Activated T-helper 1 cell treated with anti-CD3 and anti-CD28 coated beads, Interleukin-12 subunit alpha, Interleukin-12 subunit beta, Interleukin-2, Interleukin-4 antibody, amounts not matched to agents 30 ng/mL and 10 ng/mL and 1 ng/mL, durations not matched to agents 14 hours and 24 hours and 36 hours (primary cell): Measurements from ENCODE around the gene BBS7. TPM values are rescaled to one million over a fixed set of nuclear protein-coding genes. Genes with fewer than 3 reads are reported as not detected.

Source experiments
- DNase-seq: peaks from one replicate; pipeline ENCODE4 v3.0.0; 2021; ENCODE audit warnings: low spot score
- H3K27ac Mint-ChIP-seq: one replicate; pipeline ENCODE4 v1.8.0; 2021; ENCODE audit warnings: mild to moderate bottlenecking, mixed read lengths
- H3K27me3 Mint-ChIP-seq: one replicate; pipeline ENCODE4 v1.8.0; 2022; ENCODE audit warnings: mild to moderate bottlenecking, moderate library complexity, mixed read lengths; ENCODE audit not compliant: insufficient read depth
- H3K36me3 Mint-ChIP-seq: one replicate; pipeline ENCODE4 v1.8.0; 2021; ENCODE audit warnings: low read depth, mixed read lengths
- H3K4me1 Mint-ChIP-seq: one replicate; pipeline ENCODE4 v1.8.0; 2021; ENCODE audit warnings: low read depth, mixed read lengths
- H3K4me3 Mint-ChIP-seq: one replicate; pipeline ENCODE4 v1.8.0; 2021; ENCODE audit warnings: mild to moderate bottlenecking, moderate library complexity, mixed read lengths
- H3K9me3 Mint-ChIP-seq: one replicate; pipeline ENCODE4 v1.8.0; 2021; ENCODE audit warnings: mixed read lengths
- intact Hi-C: fragments of 100-400 bp; cut with micrococcal nuclease; formaldehyde crosslinking; loops from one replicate; pipeline ENCODE4 v1.15.1; 2024
- total RNA-seq: library from RNA; stranded (reverse); gene quantifications from 2 replicates; pipeline ENCODE4 v1.2.3, GENCODE V29; 2022

Gene BBS7
- total RNA-seq, 1 donor from 2014 or later = 20.2 TPM

- Mint-ChIP-seq H3K4me3 (no peak overlapping the region), H3K4me1 (peaks cover 23% of the 10 kb centered on the region), H3K9me3 (no peaks in the 10 kb centered on the region), H3K36me3 (peaks cover 3% of the 10 kb centered on the region), H3K27ac (no peak overlapping the region), H3K27me3 (peaks cover 27% of the 10 kb centered on the region)
- DNase-seq = no peak
- intact Hi-C loops = no loop called here
These were observed 85.3 kb downstream of the BBS7 start for GRCh38 chr4:121784975-121785374.

- Mint-ChIP-seq H3K4me3 (no peak overlapping the region), H3K27me3 (peaks cover 30% of the 10 kb centered on the region), H3K36me3 (peaks cover 2% of the 10 kb centered on the region), H3K27ac (no peak overlapping the region), H3K9me3 (no peaks in the 10 kb centered on the region), H3K4me1 (peaks cover 18% of the 10 kb centered on the region)
- intact Hi-C loops = no loop called here
- no peak for DNase-seq
These were observed 85.9 kb downstream of the BBS7 start for GRCh38 chr4:121784401-121784800.

DNA sequence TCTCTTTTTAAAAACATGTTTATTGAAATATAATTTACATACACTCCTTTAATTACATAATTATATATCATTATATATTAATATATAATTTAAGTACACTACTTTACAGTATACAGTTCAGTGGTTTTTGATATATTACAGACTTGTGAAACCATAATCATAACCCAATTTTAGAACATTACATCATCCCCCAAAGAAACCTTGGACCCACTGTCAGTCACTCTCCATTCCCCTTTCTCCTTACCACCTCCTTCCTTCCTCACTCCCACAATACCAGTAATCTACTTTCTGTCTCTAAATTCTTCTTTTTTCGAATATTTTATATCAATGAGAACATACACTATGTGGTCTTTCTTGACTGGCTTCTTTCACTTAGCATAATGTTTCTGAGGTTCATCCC is 87.1 kb downstream of the BBS7 start:
- no peak for DNase-seq
- Mint-ChIP-seq H3K9me3 (no peaks in the 10 kb centered on the region), H3K4me1 (peaks cover 6% of the 10 kb centered on the region), H3K36me3 (peaks cover under 1% of the 10 kb centered on the region), H3K27me3 (peaks cover 30% of the 10 kb centered on the region), H3K4me3 (no peak overlapping the region), H3K27ac (no peak overlapping the region)
- intact Hi-C loops = no loop called here

- Mint-ChIP-seq H3K36me3 (no peaks in the 10 kb centered on the region), H3K4me3 (no peak overlapping the region), H3K27me3 (peaks cover 34% of the 10 kb centered on the region), H3K4me1 (no peaks in the 10 kb centered on the region), H3K9me3 (no peaks in the 10 kb centered on the region), H3K27ac (no peak overlapping the region)
- intact Hi-C loops = no loop called here
- DNase-seq = no peak
These were observed 91.2 kb downstream of the BBS7 start for GRCh38 chr4:121778991-121779628.

- H3K27ac Mint-ChIP-seq = no peak overlapping the region
- H3K9me3 Mint-ChIP-seq = no peaks in the 10 kb centered on the region
- intact Hi-C loops = no loop called here
- DNase-seq = no peak
- H3K4me1 Mint-ChIP-seq = no peaks in the 10 kb centered on the region
- H3K4me3 Mint-ChIP-seq = no peak overlapping the region
- no peaks in the 10 kb centered on the region for H3K36me3 Mint-ChIP-seq
- H3K27me3 Mint-ChIP-seq = peaks cover 29% of the 10 kb centered on the region
These were observed 92.6 kb downstream of the BBS7 start for GRCh38 chr4:121777625-121778024.

- peaks cover 30% of the 10 kb centered on the region for H3K27me3 Mint-ChIP-seq
- H3K36me3 Mint-ChIP-seq = no peaks in the 10 kb centered on the region
- DNase-seq = no peak
- no peaks in the 10 kb centered on the region for H3K9me3 Mint-ChIP-seq
- H3K27ac Mint-ChIP-seq = no peak overlapping the region
- no peaks in the 10 kb centered on the region for H3K4me1 Mint-ChIP-seq
- intact Hi-C loops = no loop called here
- no peak overlapping the region for H3K4me3 Mint-ChIP-seq
These were observed 93.5 kb downstream of the BBS7 start for GRCh38 chr4:121776610-121777401.

Other genes starting within 250 kb of the BBS7 start
- gene ANXA5, start 173.5 kb downstream of the BBS7 start, total RNA-seq = 128 and 131 TPM in 2 replicates
- gene SMIM43, start 105.3 kb downstream of the BBS7 start, total RNA-seq = not detected in 2 replicates
- 71.9 and 74.0 TPM in 2 replicates for gene EXOSC9, start 69.2 kb downstream of the BBS7 start, total RNA-seq
- gene CCNA2, start 46.6 kb downstream of the BBS7 start, total RNA-seq = 59.9 and 64.3 TPM in 2 replicates
- 2.3 and 2.5 TPM in 2 replicates for gene TRPC3, start 81.6 kb upstream of the BBS7 start, total RNA-seq